CD4-positive, alpha-beta T cell treated with Interleukin-17A for 1 hour (primary cell): ENCODE measurements around the gene COX6A2.

ENCODE experiments used
- DNase-seq: peaks from one replicate; pipeline ENCODE4 v3.0.0-alpha.2; 2020

COX6A2 gene

DNA sequence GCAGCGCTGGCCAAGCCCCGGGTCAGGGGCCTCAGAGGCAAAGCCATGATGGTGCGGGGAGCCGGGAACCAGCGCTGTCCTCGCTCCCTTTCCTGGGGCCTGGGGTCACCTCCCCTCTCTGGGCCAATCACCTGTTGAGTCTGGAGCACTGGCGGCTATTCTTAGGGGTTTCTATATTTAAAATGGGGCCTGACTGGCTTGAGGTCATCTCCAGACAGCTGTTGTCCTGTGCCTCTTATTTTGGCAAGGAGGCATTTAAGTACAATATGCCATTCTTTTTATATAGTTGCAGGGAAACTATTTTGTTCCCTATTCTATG, at the start of gene COX6A2:
Gene COX6A2, minus strand, starts transcription at position 82 of the 319 bp plus-strand sequence. Its CDS starts 35 bp downstream, at position 47.
- DNase-seq: no peak

DNA sequence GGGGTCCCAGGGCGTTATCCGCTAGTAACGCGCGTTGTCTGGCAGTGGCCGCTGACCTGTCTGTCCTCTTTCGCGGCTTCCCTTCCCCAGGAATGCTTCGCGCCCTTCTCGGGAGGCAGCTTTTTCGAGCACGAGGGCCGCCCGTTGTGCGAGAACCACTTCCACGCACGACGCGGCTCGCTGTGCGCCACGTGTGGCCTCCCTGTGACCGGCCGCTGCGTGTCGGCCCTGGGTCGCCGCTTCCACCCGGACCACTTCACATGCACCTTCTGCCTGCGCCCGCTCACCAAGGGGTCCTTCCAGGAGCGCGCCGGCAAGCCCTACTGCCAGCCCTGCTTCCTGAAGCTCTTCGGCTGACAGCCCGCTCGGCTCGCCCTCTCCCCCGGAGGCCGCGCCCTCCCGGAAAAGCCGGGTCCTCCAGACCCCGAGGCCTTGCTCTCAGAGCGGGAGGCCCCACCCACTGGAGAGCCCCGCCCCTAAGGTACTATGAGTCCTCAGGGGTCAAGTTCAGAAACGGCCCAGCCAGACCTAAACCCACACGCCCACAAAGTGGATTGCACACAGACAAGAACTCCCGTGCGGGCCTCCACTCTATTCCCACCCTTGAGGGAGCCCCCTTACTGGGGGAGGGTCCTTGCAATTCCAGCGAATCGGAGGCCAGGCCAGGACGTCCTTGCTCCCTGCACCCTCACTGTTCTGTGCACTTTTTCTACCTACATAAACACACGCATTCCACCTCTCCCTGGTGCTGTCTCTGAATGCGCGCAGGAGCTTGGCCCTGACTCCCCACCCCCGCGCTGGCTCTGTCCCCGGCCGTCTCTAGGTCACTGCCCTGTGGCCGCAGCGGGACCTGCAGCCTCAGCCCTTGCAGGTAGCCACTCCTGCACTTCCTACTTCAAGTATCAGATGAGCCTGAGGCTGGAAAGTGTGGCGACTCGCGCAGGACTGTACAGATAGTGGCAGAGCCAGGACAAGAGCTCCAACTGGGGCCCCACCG, 49.4 kb upstream of the COX6A2 start:
- peak; percentile 42 for DNase-seq

DNA sequence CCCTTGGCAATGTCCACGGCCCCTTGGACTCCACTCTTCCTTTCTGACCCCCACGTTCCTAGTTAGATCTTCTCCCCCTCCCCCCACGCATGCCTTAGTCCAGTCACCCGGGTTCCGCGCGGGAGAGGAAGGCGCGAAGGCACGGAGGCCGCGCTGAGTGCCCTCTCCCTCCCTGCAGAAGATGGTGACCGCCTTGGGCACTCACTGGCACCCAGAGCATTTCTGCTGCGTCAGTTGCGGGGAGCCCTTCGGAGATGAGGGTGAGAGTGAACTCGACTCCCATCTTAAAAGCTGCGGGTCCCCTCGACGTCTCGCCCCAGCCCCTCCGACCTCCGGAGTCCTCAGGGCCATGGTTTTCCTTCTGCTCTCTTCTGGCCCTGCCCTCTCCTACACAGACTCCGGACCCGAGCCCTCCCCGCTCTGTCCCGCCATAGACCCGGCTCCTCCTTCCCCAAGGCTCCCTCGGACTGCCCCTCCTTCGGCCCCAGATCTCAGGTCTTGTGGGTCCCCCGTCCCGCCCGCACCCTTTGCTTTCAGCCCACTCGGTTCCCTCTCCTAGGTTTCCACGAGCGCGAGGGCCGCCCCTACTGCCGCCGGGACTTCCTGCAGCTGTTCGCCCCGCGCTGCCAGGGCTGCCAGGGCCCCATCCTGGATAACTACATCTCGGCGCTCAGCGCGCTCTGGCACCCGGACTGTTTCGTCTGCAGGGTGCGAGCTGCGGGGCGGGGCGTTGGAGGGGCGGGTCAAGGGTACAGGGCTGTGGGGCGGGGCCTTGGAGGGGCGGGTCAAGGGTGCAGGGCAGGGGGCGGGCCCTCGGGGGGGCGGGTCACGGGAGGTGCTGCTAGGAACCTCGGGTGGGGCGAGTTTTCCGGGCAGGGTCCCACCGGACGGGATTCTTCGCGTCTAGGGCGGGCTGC, 48.4 kb upstream of the COX6A2 start:
- peak; percentile 91 for DNase-seq

DNA sequence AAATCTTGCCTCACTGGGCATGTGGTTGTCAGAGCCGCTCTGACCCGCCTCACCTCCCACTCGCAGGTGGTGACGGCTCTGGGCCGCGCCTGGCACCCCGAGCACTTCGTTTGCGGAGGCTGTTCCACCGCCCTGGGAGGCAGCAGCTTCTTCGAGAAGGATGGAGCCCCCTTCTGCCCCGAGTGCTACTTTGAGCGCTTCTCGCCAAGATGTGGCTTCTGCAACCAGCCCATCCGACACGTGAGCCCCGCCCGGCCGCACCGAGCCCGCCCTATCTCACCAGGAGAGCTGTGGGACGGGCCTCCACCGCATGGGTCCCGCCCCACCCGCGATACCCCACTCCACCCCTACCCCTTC, 47.8 kb upstream of the COX6A2 start:
- DNase-seq: no peak

DNA sequence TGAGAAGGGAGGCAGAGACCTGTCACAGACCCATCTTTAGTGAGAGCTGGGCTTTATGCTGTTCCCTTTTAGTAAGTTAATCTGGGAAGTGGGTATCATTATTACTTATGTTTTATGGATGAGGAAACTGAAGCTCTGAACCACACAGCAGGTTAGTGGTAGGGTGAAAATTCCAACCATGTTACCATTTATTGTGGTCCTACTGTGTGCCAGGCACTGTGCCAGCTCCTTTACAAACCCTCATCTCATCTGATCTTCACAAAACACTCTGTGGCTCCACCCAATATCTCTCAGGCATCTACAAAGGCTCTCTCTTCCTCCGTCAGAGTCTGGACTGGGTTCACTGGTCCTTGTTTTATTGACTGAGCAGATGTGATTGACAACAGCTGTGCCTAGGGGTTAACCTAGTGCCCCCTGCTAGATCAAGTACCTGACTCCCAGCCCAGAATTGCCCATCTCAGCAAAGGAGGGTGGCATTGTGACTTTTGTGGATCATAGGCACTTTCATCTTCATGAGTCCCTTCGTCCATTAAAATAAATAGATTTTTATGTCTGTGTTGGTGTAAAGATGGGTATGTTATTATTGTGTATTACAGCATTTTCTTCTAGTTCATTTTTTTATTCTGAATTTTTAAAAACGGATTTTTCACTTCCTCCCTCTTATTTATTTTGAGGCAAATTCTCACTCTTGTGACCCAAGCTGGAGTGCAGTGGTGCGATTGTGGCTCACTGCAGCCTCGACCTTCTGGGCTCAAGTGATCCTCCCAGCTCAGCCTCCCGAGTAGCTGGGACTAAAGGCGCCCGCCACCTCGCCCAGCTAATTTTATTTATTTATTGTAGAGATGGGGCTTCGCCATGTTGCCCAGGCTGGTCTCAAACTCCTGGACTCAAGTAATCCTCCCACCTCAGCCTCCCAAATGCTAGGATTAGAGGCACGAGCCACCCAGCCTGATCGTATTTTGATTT, 46.9 kb upstream of the COX6A2 start:
- no peak for DNase-seq

DNA sequence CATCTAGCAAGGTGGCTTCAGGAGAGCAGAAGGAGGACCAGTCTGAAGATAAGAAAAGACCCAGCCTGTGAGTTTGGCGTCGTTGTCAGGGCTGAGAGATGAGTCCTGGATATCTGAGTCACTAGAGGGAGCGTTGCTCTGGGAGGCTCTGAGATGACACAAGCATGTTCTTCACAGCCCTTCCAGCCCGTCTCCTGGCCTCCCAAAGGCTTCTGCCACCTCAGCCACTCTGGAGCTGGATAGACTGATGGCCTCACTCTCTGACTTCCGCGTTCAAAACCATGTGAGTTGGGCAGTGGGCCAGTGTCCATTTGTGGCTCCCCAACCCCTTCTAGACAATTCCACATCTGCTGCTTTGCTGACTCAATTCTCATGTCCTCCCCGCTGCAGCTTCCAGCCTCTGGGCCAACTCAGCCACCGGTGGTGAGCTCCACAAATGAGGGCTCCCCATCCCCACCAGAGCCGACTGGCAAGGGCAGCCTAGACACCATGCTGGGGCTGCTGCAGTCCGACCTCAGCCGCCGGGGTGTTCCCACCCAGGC, 46.1 kb upstream of the COX6A2 start:
- no peak for DNase-seq

DNA sequence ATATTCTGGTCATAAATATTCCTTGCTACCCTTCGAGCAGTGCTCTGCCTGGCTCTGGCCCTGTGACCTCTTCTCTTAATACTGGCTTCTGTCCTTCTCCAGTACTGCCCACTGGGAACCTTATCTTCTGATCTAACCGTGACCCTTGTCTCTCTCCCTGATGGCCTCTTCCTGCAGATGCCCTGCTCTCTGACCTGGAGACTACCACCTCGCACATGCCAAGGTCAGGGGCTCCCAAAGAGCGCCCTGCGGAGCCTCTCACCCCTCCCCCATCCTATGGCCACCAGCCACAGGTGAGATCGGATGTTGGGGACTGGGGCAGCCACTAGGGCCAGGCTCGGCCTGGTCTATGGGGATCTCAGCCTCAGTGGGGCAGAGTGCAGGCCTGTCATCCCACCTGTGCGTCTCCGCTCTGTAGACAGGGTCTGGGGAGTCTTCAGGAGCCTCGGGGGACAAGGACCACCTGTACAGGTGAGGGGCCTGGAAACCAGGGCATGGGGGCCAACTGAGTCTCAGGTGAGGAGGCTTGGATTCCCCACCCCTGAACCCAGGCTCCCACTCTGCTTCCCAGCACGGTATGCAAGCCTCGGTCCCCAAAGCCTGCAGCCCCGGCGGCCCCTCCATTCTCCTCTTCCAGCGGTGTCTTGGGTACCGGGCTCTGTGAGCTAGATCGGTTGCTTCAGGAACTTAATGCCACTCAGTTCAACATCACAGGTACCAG, 45.3 kb upstream of the COX6A2 start:
- DNase-seq: no peak

DNA sequence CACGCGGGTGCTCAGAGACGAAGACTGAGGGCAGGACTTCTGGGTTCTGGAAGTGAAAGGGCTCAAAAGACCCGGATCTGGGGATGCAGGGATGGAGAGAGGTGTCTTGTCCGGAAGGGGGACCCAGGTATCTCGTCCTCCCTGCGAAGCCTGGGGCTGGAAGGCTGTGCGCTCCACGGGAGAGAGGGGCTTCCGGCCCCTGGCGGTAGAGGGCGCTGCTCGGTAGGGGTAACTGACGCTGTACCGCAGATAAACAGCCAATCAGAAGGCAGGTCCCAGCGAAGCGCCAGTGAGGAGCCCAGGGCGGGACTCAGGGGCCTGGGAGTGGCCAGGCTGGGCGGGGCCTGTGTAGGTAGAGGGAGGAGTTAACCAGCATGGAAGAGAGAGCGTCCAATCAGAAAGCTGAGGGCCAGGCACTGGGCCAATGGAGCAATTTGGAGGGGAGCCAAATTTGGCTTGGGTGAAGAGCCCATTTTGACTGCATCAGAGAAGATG, 44.6 kb upstream of the COX6A2 start:
- peak; percentile 65 for DNase-seq

DNA sequence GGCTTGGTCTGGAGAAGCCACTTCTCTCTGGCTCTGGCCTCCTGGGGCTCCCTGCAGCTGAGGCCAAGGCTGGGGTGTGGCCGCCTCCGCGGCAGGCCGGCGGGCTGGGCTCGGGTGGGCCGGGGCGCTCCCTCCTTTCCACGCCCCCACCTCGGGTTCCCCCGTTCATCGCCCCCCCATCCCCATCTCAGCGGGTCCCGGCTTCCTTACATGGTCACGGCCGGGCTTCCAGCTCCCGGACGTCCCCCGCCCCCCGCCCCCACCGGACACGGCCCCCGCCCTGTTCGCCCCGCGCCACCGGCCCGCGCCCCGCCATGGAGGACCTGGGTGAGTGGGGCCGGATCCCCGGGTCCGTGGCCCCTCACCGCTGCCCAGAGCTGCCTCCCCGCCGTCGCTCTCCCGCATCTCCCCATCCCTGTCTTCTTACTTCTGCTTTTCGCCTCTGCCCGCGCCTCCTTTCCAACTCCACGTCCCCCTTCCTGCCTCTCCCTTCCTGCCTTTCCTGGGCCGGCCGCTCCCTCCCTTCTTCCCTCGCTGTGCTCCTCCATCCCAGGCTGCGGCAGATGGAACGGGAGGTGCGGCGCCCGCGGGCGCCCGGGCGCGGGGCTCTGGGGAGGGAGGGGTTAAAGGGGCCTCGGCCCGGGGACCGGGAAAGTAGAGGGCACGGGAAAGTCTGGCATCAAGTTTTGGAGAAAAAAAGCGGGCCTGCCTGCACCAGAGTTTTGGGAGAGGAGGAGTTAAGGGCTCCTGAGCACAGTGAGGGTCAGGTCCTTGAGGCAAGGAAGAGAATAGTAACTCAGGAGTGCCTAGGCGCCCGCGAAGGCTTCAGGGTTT, 43.9 kb upstream of the COX6A2 start, which contains the start of gene TGFB1I1:
Gene TGFB1I1, plus strand, starts transcription at position 278 of the 834 bp plus-strand sequence. Its CDS starts 37 bp downstream, at position 315.
- DNase-seq: no peak

DNA sequence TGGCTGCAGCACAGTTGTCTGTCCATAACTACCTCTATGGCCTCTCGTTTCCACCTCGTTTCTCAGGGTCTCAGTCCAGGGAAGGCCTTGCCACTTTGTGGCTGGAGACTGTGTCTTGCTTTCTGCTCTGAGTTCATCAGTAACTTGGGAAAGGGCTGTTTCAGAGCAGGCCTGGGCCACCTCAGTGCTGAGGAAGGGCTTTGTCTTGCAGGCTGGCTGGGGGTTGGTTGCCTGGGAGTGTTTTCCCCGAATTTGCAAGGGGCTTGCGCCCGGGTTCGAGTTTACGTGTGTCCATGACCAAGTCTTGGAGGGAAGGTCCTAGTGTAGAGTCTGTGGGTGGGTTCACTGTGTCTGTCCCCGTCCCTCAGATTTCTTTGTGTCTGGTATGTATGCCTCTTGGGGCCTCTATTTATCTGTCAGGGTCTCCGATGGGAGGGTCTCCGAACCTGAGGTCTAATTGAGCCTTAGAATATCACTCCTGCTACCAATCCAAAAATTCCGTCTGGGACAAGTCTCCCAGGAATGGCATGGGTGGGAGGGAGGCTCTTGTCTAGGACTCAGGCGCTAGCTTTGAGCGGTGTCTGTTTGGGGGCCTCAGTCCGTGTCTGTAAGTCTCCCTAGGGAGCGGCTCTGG, 43.2 kb upstream of the COX6A2 start:
- no peak for DNase-seq

DNA sequence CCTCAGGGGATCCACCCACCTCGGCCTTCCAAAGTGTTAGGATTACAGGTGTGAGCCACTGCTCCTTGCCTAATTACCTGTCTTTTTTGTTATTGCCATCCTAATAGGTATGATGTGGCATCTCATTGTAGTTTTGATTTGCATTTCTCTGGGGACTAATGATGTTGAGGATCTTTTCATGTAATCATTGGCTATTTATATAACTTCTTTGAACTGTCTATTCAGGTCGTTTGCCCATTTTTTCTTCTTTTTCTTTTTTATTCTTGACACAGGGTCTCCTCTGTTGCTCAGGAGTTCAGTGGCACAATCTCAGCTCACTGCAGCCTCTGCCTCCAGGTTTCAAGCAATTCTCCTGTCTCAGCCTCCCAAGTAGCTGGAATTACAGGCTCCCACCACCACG, 42.5 kb upstream of the COX6A2 start:
- DNase-seq: no peak

DNA sequence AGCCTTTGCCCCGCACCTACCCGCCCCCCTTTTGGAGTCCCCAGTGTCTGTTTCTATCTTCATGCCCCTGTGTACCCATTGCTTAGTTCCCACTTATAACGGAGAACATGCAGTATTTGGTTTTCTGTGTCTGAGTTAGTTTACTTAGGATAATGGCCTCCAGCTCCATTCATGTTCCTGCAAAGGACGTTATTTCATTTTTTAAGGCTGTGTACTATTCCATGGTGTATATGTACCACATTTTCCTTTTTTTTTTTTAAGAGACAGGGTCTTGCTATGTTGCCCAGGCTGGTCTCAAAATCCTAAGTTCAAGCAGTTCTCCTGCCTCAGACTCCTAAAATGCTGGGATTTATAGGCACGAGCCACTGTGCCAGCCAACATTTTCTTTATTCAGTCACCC, 39.7 kb upstream of the COX6A2 start:
- DNase-seq: no peak

DNA sequence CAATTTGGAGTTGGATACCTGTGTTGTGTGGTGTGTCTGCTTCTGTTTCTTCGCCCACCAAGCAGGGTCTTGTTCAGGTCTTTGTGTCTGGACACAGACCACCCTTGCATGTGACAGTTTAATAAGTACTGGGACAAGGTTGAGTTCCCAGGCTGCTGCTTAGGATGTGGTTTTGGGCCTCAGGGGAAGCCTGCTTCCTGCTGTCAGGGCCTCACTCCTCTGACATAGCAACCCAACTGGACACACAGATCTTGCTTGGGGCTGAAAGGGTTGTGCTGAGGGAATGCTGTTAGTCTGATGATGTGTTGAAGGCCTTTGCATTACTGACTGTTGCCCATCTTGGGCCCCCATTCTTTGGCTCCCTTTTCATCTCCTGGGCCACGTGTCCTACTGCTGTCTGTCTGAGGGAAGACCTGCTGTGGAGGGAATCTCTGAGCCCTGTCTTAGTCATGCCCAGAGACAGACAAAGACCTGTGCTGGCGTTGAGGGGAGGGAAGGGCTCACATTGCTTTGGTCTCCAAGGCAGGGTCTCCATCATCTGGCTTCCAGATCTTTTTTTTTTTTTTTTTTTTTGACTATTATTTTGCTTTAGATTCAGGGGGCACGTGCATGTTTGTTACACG, 39.1 kb upstream of the COX6A2 start:
- DNase-seq: peak; percentile 32

DNA sequence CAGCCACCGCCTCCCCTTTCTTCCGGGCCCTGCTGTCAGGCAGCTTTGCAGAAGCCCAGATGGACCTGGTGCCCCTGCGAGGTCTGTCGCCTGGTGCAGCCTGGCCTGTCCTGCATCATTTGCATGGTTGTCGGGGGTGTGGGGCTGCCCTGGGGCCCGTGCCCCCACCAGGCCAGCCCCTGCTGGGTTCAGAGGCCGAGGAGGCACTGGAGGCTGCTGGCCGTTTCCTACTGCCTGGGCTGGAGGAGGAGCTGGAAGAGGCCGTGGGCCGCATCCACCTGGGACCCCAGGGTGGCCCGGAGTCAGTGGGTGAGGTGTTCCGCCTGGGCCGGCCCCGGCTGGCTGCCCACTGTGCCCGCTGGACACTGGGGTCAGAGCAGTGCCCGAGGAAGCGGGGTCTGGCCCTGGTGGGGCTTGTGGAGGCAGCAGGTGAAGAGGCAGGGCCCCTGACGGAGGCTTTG, 38.3 kb upstream of the COX6A2 start:
- DNase-seq: no peak

DNA sequence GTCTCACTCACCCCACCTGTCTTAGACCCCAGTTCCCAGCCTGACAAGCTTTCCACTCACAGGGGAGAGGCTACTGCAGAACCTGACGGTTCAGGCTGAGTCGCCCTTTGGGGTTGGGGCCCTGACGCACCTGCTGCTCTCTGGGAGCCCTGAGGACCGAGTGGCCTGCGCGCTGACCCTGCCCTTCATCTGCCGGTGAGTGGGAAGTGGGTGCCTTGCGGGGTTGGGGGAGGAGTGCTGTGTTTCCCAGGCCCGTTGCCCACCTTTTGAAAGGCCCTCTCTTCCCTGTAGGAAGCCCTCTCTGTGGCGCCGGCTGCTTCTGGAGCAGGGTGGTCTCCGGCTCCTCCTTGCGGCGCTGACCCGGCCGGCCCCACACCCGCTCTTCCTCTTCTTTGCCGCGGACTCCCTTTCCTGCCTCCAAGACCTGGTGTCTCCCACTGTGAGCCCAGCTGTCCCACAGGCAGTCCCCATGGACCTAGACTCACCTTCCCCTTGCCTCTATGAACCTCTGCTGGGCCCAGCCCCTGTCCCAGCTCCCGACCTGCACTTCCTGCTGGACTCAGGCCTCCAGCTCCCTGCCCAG, 37.7 kb upstream of the COX6A2 start:
- no peak for DNase-seq

DNA sequence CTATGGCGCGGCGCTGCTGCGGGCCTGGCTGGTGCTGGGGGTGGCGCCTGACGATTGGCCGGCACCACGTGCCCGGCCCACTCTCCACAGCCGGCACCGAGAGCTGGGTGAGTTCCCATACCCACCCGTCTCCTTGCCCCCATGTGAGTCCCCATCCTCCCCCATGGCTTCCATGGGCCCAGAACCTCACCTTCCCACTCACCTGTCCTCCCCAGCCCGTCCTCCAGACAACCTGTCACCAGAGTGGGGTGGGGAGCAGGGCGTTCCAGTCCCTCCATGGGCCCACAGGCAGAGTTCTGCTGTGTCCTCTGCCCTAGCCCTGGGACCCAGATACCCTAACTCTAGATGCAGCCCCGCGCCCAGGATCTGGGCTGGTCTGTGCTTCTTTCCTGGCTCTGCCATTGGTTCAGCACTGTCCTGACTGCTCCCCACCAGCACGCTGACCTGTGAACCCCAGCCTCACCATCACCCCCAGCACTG, 36.7 kb upstream of the COX6A2 start:
- DNase-seq: no peak

DNA sequence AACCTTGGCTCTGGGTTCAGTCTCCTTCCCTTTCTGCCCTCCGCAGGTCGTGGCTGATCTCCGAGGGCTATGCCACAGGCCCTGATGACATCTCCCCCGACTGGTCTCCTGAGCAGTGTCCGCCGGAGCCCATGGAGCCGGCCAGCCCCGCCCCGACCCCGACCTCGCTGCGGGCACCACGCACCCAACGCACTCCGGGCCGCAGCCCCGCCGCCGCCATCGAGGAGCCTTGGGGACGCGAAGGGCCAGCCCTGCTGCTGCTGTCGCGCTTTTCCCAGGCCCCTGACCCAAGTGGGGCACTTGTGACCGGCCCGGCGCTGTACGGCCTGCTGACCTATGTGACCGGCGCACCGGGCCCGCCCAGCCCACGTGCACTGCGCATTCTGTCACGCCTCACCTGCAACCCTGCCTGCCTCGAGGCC, 36.2 kb upstream of the COX6A2 start:
- DNase-seq: no peak
